NCI-H128 (cell line): ENCODE measurements around the gene DNMT3L.

Experiments
- DNase-seq: peaks from one replicate; lab custom pipeline; 2025; ENCODE audit not compliant: unreplicated experiment; lab: John Stamatoyannopoulos, UW

Gene DNMT3L

DNA sequence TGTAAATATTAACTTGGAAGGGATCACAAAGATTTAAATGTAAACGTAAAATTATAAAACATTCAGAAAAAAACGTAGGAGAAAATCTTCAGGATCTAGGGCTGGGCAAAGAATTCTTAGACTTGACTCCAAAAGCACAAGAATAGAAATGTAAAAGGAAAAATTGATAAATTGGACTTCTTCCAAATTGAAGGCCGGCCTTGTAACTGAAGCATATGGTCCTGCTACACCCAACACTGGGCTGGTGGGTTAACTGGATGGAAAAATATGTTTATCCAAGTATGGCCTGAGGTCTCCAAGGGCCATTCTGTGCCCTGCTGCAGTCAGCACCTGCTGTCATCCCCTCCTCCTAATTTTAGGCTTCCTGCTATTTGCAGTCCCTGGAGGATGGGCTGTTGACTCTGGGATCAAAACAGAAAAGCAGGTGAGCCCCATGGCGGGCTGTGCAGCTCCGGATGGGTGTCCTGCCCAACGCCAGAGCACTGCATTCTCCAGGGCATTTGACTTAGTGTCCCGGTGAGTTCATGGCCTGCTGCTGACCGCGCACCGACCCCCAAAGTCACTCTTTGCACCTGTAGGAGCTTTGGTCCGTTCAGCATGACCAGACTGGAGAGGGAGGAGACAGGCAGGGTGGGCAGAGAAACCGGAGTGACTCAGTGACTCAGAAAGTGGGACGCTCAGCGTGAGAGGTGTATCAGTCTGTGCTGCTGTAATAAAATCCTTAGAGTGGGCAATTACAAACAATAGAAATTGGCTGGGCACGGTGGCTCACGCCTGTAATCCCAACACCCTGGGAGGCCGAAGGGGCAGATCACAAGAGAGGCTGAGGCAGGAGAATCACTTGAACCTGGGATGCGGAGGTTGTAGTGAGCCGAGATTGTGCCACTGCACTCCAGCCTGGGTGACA lies 17.9 kb upstream of the DNMT3L start:
- no peak for DNase-seq

DNA sequence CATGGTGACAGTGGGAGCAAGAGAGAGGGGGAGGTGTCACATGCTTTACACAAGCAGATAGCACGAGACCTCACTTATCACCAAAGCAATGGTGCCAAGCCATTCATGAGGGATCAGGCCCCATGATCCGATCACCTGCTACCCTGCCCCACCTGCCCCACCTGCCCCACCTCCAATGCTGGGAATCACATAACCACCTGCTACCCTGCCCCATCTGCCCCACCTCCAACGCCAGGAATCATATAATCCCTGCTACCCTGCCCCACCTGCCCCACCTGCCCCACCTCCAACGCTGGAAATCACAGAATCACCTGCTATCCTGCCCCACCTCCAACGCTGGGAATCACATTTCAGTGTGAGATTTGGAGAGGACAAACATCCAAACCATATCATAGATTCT lies 13.3 kb upstream of the DNMT3L start:
- DNase-seq: no peak

DNA sequence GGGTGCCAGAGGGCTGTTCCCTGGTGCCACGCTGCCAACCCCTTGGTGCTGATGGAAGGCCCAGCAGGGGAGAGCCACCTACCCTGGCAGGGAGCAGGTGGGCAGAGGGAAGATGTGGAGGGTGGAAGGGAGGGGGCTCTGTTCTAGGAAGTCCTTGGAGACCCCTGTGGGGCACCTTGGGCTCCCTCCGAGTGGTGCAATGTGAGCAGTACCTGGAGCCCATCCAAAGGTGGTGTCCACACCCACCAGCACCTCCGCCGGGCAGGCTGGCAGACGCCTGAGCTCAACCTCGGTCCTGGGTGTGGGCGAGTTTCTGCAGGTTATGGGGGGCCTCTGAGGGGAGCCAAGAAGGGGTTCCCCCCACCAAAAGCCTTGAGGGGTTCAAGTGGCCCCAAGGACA lies 11.3 kb upstream of the DNMT3L start:
- no peak for DNase-seq

DNA sequence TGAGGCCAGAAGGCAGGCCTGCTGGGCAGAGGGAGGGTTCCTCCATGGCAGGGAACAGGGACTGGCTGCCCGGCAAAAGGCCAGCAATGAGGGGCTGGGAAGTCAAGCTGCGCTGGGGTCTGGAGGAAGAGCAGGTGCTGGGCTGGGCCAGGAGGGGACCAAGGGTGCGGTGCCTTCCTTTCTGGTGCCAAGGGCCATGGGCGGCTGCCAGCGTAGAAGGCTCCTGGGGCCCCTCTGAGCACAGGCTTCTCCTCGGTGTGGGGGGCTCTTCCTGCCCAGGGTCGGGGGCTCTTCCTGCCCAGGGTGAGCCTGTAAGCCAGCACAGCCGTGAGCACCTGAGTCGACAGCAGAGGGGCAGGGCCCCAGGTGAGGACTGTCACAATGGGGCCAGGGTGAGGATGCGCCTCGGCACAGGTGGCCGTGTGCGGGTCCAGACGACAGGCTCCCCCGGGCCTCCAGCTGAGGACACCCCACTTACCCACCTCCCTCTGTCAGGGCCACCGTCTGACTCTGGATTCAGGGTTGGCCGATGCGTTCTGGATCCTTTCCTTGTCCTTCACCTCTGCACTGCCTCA lies 10.7 kb upstream of the DNMT3L start:
- no peak for DNase-seq

DNA sequence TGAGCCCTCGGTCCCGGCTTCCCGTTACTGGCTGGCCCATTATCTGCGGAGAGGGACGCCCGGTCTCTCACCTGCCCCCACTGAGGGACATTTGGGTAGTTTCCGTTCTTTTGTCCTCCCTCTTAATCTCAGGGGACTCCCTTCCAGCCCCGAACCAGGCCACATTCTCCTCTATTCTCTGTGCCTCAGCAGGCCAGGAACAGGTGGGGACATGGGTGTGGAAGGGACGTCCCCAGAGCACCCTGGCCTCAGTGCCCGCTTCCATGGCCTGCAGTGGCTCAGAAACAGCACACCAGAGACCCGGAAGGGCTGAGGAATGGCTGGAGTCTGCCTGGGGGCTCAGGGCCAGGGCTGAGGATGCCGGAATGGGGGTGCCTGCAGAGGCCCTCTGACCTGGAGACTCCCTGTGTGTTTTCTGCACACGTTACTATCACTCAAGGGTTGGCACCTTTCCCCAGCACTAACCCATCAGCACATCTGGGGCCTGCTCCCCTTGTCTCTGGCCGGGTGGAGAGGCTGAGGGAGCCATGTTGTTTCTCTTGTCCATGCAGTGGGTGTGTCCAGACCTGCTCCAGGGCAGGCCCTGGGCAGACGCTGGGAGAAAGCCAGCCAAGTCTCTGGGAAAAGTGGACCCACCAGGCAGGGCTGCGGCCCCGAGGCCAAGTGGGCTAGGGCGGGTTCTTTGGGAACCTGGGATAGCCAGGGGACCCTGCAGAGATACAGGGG lies 10.0 kb upstream of the DNMT3L start:
- no peak for DNase-seq

DNA sequence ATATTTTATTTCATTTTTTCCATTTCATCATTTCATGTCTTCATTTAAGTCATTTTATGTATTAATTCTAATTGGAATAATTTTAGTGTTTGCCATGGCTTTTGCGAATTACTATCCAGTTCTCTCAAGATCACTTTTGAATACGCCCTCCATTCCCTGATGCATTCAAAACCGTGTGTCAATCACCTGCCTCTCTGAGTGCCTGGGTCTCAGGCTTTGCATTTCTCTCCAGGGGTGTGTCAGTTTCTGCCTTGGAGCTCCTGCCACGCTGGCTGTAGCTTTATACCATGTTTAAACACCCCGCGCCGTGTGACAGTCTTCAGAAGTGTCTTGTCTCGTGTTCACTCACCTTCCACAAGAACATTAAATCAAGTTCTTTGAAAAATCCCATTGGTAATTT lies 7.4 kb upstream of the DNMT3L start:
- DNase-seq: no peak

DNA sequence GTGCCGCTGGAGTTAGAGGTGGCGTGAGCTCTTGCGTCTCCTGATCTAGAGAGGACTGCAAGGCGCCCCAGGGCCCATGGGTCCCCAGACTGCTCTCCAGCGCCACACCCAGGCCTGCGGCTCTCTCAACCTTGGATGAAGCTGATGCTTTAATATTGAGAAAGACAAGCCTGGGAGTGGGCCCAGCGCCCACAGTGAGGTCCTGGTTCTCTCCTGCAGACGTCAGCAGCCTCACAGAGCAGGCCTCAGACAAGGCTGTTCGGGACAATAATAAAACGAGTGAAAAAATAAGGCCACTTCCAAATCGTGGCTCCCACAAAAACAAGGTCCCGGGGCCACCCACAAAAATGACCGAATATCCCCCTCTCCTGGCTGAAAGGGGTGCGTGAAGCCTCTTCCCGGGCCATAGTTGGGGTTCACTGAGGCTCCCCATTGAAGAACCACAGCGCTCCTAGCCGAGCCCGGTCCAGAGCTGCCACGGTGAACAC lies 6.0 kb upstream of the DNMT3L start:
- DNase-seq: no peak

DNA sequence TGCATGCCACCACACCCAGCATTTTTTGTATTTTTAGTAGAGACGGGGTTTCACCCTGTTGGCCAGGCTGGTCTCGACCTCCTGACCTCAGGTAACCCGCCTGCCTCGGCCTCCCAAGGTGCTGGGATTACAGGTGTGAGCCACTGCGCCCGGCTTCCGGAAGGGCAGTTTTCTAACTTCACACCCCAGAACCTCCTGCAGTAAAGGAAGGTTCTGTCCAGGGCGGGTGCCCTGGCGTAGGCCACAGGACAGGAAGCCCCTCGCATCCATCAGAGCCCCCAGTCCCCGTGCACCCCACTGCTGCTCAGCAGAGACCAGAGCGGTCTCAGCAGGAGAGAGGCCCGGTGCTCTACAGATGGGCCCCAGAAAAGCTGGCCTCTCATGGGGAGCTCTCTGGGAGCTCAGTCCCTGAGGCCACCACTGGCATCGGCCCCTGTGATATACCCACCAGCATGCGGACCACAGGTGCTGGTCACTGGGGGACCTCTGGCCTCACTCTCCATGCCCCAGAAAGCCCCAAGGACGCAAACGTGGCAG lies 4.1 kb upstream of the DNMT3L start:
- DNase-seq: no peak

DNA sequence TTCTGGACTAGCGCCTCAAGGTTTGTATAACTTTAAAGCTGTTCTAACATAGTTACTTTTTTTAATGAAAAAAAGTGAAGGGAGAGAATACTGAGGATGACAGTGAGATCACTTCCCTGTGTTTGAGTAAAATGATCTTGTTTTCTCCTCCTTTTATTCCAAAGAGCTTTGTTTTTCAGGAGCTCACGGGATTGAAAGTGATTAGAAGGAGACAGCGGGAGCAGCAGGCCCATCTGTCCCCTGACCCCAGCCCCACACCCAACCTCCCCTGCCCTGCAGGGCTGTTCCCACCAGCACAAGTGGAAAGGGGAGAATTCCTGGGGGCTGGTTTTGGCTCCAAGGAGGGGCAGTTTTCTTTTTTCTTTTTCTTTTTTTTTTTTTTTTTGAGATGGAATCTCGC lies 2.1 kb upstream of the DNMT3L start:
- no peak for DNase-seq

DNA sequence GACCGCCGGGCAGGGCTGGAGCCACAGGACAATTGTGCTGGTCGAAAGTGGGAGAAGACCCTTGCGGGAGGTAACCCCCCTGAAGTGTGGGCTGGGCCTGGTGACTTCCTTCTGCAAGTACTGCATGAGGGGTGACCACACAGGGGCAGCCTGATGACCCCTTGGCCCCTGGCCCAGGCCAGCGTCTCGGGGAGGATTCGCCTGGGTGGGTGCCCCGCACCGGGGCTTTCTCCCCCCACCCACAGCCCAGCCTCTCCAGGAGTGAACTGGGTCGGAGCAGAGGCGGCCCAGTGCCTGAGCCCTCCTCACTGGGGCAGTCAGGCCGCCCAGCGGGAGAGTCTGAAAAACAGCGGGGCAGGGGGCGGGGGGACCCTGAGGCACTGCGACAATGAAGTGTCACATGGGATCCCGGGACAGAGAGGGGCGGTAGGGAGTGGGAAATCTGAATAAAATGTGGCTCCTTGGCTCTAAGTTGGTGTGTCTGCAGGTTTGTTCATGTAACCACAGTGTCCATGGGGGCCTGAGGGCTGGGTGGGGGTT lies 1.6 kb upstream of the DNMT3L start:
- no peak for DNase-seq

DNA sequence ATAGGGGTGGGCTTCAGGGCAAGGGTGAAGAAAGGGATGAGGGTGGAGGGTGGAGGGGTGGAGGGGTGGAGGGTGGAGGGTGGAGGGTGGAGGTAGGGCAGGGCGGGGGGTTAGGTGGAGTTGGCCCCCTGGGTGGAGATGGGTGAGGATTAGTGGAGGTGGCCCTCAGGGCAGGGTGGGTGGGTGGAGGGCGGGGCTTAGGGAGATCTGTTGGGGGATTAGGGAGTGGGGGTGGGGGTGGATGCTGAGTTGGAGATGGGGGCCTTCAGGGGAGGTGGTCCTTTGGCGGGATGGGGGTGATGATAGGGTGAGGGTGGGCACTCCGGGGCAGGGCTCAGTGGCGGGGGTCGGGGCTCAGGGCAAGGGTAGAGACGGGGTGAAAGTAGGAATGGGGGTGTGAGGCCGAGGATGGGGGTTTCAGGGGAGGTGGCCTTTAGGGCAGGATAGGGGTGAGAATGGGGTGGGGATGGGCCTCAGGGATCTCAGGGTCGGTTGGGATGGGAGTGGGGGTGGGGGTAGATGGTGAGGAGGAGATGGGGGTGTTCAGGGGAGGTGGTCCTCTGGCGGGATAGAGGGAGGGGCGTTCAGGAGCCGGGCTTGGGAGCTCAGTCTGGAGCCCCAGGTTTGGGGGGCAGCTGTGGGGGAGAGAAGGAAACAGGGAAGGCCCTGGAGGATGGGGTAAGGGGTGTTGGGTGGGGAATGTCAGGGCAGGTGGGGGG lies 800 bp upstream of the DNMT3L start:
- no peak for DNase-seq

DNA sequence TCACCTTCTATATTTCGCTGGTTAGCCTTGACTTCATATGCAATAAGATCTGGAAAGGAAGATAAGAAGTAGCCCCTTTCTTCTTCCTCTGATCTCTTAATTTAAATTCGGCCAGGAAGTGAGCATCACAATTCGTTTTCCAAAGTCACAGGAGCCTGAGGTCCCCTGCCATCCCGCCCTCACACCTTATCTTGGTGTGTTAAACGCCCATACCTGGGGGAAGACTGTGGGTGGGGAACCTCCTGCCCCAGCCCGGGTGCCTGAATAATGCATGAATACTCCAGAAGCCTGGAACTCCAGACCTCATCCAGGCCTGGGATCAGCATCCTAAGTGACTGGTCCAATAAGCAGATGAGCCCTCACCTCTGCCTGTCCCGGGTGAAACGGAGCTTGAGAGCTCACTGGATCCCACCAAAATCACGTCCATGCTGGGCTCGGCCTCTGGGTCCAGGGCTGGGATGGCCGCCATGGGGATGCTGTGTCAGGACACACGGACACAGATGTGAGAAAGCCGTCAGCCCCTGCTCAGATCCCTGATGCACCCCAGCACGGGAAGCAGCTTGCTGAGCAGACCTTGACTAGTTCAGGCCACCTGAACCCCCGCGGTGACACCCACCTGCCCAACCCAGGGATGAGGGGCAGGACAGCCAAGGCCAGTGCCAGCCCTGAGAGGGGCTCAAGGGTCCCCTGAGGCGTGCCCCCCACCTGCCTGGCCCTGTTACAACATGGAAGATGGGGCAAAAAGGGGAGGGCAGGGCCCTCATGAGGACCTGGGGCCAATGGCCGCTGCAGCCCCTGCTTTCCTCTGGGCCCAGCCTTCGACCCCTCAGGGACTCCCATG lies 686 bp downstream of the DNMT3L start:
- no peak for DNase-seq

DNA sequence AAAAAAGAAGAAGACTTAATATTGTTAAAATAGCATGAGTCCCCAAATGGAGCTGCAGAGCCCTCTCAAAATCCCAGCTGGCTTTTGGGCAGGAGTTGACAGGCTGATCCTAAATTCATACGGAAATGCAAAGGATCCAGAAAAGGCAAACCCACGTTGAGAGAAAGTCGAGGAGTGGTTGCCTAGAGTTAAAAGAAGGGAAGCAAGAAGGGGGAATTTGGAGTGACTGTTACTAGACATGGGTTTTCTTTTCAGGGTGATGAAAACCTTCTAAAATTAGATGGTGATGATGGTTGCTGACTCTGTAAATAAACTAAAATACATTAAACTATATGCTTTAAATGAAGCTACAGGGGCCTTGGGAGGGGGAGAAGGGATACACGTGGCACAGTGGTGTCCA lies 1.6 kb downstream of the DNMT3L start:
- DNase-seq: no peak

DNA sequence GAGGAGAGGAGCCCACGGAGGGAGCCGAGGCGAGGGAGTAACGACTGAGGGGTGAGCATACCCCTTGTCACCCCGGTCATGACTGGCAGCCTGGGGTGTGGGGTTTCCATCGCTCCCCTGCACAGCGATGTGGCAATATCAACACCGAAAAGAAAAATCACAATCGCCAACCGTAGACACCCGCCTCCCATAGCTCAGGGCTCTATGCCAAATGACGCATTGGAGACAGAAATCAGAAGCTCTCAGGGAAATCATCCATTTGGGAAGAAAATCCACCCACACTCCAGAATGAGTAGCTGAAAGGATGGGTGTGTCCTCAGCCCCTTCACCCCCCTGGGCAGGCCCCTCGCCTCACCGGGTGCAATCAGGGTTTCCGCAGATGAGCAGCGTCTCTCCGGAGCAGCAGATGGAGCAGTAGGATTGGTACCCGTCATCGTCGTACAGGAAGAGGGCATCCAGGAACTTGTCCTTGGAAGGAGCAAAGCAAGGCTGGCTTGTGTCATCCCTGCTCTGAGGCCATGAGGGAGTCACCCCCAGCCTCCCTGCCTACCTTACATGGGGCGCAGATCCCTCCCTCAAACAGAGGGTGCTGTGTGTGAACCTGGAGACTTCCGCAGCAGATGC lies 2.5 kb downstream of the DNMT3L start:
- DNase-seq: no peak

DNA sequence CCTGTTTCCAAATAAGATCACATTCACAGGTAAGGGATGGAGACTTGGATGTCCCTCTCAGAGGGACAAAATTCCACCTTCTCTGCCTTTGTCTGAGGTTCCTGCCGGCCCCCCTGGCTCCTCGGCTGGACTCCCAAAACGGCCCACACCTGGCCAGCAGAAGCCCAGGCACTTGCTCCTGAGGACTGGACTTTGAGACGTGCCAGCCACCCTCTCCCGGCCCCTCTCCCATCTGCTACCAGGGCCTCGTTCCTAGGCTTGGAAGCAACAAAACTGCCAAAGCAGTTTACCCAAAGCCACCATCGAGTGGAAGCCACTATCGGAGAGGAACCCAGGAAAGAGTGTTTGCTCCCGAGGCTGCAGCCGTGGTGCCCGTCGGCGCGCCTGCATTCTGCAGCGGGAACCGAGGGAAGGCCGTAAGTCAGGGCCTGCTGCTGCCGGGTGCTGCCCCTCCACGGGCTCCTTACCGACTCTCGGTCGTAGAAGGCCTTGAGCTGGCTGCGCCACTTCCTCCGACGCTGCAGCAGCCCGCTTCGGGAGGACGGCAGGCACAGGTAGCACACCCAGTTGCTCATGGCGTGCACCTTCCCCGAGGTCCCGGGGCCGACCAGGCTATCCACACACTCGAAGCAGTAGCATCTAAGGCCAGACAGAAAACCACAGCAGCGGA lies 3.5 kb downstream of the DNMT3L start:
- no peak for DNase-seq

DNA sequence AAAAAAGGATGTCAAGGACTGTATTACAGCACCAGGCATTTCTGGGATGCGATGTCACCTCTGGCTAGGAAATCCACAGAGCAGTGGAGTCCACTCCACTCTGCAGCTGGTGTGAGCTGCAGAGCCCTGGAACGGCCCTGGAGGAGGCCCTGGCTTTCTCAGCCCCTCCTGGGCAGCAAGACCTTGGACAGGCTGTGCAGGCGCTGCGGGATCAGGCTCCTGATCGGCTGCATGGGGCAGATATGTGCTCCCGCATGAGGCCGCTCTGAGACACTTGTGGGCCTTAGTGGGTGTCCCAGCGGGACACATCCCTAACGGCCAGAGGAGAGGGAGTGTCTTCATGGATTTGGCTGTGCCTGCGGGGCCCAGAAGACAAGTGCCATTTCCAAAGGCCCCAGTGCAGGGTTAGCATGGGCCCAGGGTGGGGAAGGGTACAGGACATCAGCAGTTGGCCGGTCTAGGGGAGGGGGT lies 6.2 kb downstream of the DNMT3L start:
- DNase-seq: no peak

DNA sequence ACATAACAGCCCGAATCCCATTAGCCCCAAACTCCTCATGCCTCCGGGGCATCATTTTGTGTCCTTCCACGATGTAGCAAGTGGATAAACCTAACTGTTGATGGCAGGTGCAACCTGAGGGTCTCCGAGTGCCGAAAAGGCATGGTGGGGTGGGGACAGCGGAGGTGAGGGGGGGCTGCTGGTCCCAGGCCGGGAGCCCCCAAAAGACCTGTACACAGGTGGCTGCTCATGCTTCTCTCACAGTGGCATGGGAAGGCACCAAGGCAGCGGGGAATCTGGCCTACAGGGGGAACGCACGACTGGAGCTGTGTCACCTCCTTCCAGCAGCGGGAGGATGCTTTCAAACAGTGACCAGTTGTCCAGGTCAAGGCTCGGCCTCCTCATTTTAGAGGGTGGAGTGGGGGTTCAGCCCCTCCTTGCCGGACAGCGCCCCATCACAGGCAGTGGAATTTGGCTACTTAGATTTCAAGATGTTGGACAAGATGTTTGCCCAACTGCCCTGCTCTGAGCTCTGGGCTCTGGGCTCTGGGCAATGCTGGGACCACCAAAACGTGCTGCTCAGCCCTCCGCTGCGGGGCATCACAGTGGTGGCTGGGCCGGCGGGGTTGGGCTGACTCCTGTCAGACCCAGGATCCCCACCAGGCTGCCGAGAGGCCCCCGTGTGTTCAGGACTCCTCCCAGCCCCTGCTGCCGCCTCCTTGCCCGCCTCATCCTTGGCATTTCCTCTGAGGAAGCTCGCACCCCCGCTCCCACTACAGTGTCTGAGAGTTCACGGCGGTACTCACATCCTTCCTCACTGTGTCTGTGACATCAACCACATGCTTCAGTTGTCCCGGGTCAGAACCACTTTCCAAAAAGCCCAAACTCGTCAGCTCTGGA lies 7.6 kb downstream of the DNMT3L start:
- DNase-seq: no peak
